Panc1 (cell line): Measurements from ENCODE around the gene MYOZ2. TPM values are rescaled to one million over a fixed set of nuclear protein-coding genes. Genes with fewer than 3 reads are reported as not detected.

Source experiments
- ATAC-seq: fragments of 200-7000 bp; cut with Tn5 transposase; 2 replicates; pipeline ENCODE4 v1.9.1; 2020; ENCODE audit warnings: mild to moderate bottlenecking, moderate library complexity
- BruUV-seq: library from RNA; stranded (reverse); fragments of 400-500 nt; replicated peaks from 2 replicates; lab custom pipeline; 2021; lab: Mats Ljungman, UMichigan
- CTCF ChIA-PET: fragments of 300-600 bp; sonication (Branson Sonifier 250); formaldehyde crosslinking; loops from one replicate; lab custom pipeline; 2022; ENCODE audit warnings: antibody characterized with exemption; lab: Charles Lee
- POLR2A ChIA-PET: fragments of 300-600 bp; sonication (Branson Sonifier 250); formaldehyde crosslinking; loops from one replicate; lab custom pipeline; 2022; ENCODE audit warnings: antibody characterized with exemption; lab: Charles Lee
- DNase-seq: peaks from one replicate; pipeline ENCODE4 v3.0.0-alpha.2; 2010; ENCODE audit warnings: low read depth, low spot score
- H3K27ac ChIP-seq: 2 replicates; pipeline ENCODE4 v1.5.1; 2011; ENCODE audit warnings: mild to moderate bottlenecking, low read length, inconsistent platforms
- H3K27me3 ChIP-seq: fragments of 200-500 bp; sonication (Bioruptor generic); 2 replicates; pipeline ENCODE4 v1.6.0; 2014; ENCODE audit warnings: low read length, inconsistent platforms; ENCODE audit not compliant: control insufficient read depth, insufficient read depth
- H3K36me3 ChIP-seq: fragments of 200-500 bp; sonication (Bioruptor generic); 2 replicates; pipeline ENCODE4 v1.5.1; 2014; ENCODE audit warnings: inconsistent platforms, mild to moderate bottlenecking, low read length, moderate library complexity; ENCODE audit not compliant: control insufficient read depth, insufficient read depth
- H3K4me1 ChIP-seq: 2 replicates; pipeline ENCODE4 v1.5.1; 2011; ENCODE audit warnings: inconsistent platforms, mild to moderate bottlenecking, low read length, moderate library complexity; ENCODE audit not compliant: control insufficient read depth, insufficient read depth
- H3K4me3 ChIP-seq, 2 experiments: 2 replicates each; pipeline ENCODE4 v1.5.1; 2011 to 2012; ENCODE audit warnings: low read depth in 2 of 2, low read length in 2 of 2, mild to moderate bottlenecking in 2 of 2, inconsistent platforms in 1 of 2, moderate library complexity in 1 of 2
- H3K9me3 ChIP-seq: fragments of 200-500 bp; sonication (Bioruptor generic); 2 replicates; pipeline ENCODE4 v1.5.1; 2014; ENCODE audit warnings: low read depth, mild to moderate bottlenecking, inconsistent platforms, low read length, moderate library complexity; ENCODE audit not compliant: control insufficient read depth, insufficient read depth
- POLR2AphosphoS5 ChIP-seq: IDR thresholded peaks from 2 replicates; pipeline ENCODE4 v1.6.1; 2012; ENCODE audit warnings: mild to moderate bottlenecking, low read depth, low read length, moderate library complexity
- SIN3A ChIP-seq: IDR thresholded peaks from 2 replicates; pipeline ENCODE4 v1.6.1; 2012; ENCODE audit warnings: low read depth, mild to moderate bottlenecking, low read length, moderate library complexity, borderline replicate concordance; ENCODE audit not compliant: insufficient read depth
- TCF7L2 ChIP-seq: IDR thresholded peaks from 2 replicates; pipeline ENCODE4 v1.6.1; 2011; ENCODE audit warnings: mild to moderate bottlenecking, low read depth, low read length, inconsistent platforms
- in situ Hi-C: cut with HindIII; loops from 2 replicates; pipeline ENCODE4 v1.10.0; 2016; ENCODE audit warnings: low sequenced_read_pairs, low pct_unique_long_range_greater_than_20kb
- intact Hi-C: fragments of 100-400 bp; cut with micrococcal nuclease; formaldehyde crosslinking; loops from one replicate; pipeline ENCODE4 v1.10.0; 2022; ENCODE audit not compliant: unreplicated experiment
- total RNA-seq: library from RNA; stranded (reverse); gene quantifications from one replicate; pipeline ENCODE4 v1.2.1, GENCODE V29; 2021; ENCODE audit not compliant: unreplicated experiment
- TF ChIP-seq, protein P1 (sequence below): fragments of 450-650 bp; IDR thresholded peaks from 2 replicates; pipeline ENCODE4 v1.5.1; 2017; ENCODE audit warnings: mild to moderate bottlenecking
- TF ChIP-seq, protein P2 (sequence below), 2 experiments: IDR thresholded peaks; 2 replicates each; pipeline ENCODE4 v1.6.1; 2011 to 2012; ENCODE audit warnings: low read depth in 2 of 2, control low read depth in 1 of 2, low read length in 1 of 2, mild to moderate bottlenecking in 1 of 2, moderate library complexity in 1 of 2; ENCODE audit not compliant: insufficient read depth in 1 of 2

Gene MYOZ2
- total RNA-seq, 1 experiment from 2014 or later: not detected

DNA sequence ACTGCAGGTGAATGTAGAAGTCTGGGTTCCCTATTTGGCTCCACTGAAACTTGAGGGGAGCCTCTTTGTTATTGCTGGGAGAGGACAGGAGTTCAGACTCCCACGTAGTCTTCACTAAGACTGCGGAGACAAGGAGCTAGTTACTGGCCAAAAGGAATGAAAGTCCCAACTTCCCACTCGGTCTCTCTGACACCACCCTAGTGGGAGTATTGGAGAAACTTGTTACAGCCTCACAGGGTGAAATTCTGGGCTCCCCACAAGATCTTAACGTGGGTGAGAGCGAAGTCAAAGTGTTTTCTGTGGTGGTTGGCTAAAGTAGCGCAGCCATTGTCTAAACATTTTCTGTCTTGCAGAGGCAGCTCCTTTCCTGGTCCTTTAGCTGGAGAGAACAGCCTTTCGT is 13.5 kb downstream of the MYOZ2 start:
- Histone ChIP-seq H3K27ac (no peak overlapping the region), H3K36me3 (no peaks in the 10 kb centered on the region), H3K9me3 (no peaks in the 10 kb centered on the region), H3K4me3 (no peak overlapping the region), H3K4me1 (no peaks in the 10 kb centered on the region), H3K27me3 (no peaks in the 10 kb centered on the region)
- ChIA-PET POLR2A (no interaction called here), CTCF (no interaction called here)
- ATAC-seq (no peak), DNase-seq (no peak)
- no TSS peak for BruUV-seq
- TF ChIP-seq, protein P1, sequence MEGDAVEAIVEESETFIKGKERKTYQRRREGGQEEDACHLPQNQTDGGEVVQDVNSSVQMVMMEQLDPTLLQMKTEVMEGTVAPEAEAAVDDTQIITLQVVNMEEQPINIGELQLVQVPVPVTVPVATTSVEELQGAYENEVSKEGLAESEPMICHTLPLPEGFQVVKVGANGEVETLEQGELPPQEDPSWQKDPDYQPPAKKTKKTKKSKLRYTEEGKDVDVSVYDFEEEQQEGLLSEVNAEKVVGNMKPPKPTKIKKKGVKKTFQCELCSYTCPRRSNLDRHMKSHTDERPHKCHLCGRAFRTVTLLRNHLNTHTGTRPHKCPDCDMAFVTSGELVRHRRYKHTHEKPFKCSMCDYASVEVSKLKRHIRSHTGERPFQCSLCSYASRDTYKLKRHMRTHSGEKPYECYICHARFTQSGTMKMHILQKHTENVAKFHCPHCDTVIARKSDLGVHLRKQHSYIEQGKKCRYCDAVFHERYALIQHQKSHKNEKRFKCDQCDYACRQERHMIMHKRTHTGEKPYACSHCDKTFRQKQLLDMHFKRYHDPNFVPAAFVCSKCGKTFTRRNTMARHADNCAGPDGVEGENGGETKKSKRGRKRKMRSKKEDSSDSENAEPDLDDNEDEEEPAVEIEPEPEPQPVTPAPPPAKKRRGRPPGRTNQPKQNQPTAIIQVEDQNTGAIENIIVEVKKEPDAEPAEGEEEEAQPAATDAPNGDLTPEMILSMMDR: no peak
- TF ChIP-seq SIN3A: no peak
- TF ChIP-seq, protein P2, sequence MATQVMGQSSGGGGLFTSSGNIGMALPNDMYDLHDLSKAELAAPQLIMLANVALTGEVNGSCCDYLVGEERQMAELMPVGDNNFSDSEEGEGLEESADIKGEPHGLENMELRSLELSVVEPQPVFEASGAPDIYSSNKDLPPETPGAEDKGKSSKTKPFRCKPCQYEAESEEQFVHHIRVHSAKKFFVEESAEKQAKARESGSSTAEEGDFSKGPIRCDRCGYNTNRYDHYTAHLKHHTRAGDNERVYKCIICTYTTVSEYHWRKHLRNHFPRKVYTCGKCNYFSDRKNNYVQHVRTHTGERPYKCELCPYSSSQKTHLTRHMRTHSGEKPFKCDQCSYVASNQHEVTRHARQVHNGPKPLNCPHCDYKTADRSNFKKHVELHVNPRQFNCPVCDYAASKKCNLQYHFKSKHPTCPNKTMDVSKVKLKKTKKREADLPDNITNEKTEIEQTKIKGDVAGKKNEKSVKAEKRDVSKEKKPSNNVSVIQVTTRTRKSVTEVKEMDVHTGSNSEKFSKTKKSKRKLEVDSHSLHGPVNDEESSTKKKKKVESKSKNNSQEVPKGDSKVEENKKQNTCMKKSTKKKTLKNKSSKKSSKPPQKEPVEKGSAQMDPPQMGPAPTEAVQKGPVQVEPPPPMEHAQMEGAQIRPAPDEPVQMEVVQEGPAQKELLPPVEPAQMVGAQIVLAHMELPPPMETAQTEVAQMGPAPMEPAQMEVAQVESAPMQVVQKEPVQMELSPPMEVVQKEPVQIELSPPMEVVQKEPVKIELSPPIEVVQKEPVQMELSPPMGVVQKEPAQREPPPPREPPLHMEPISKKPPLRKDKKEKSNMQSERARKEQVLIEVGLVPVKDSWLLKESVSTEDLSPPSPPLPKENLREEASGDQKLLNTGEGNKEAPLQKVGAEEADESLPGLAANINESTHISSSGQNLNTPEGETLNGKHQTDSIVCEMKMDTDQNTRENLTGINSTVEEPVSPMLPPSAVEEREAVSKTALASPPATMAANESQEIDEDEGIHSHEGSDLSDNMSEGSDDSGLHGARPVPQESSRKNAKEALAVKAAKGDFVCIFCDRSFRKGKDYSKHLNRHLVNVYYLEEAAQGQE (IDR thresholded peaks at IDR 0.05; ENCODE audit: insufficient read depth in 1 of 2, low read depth in 2 of 2, low read length in 1 of 2): no peak
- no peak for TF ChIP-seq POLR2AphosphoS5
- TF ChIP-seq TCF7L2: no peak
- intact Hi-C loops (no loop called here), in situ Hi-C loops (no loop called here)

DNA sequence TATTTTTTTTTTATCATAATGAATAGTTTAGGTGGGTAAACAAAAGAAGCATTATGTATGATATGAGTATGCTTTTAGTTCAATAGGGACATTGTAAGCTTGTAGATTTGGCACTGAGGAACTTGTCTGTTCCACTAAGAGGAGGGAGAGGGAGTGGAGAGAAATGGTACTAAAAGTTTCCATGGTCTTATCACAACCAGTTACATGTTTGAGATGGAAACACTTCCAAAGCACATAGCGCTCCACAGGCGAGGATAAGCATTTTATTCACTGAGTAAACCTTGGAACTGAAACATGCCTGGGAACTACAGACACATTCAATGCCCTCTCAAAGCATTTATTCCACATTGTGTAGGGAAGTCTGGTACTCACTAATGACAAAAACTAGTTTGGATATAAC is 15.5 kb downstream of the MYOZ2 start:
- CTCF ChIA-PET: no interaction called here
- no TSS peak for BruUV-seq
- H3K36me3 ChIP-seq: no peaks in the 10 kb centered on the region
- intact Hi-C loops (no loop called here), in situ Hi-C loops (no loop called here)
- ATAC-seq: no peak
- DNase-seq: no peak
- no peak overlapping the region for H3K4me3 ChIP-seq
- no peak for TF ChIP-seq POLR2AphosphoS5
- TF ChIP-seq TCF7L2: no peak
- TF ChIP-seq SIN3A: no peak
- TF ChIP-seq, protein P2 (IDR thresholded peaks at IDR 0.05; ENCODE audit: insufficient read depth in 1 of 2, low read depth in 2 of 2, low read length in 1 of 2): no peak
- TF ChIP-seq, protein P1: no peak
- no peak overlapping the region for H3K27ac ChIP-seq
- no peaks in the 10 kb centered on the region for H3K4me1 ChIP-seq
- H3K9me3 ChIP-seq: no peaks in the 10 kb centered on the region
- no peaks in the 10 kb centered on the region for H3K27me3 ChIP-seq
- POLR2A ChIA-PET: no interaction called here
